Breast epithelium (tissue), 3 donors: ENCODE measurements around the gene CXCL8.

Experiments
- POLR2A ChIP-seq: fragments of 450-650 bp; IDR thresholded peaks from one replicate; pipeline ENCODE4 v1.6.1; 2016; ENCODE audit warnings: antibody characterized with exemption, mild to moderate bottlenecking, moderate library complexity
- POLR2AphosphoS5 ChIP-seq, 3 donors: sonication (generic); formaldehyde crosslinking; IDR thresholded peaks; one replicate each; pipeline ENCODE4 v1.6.1; 2017; ENCODE audit warnings: antibody characterized with exemption in 3 of 3
- TF ChIP-seq, protein P1 (sequence below), 3 donors: fragments of 450-650 bp; IDR thresholded peaks; one replicate each; pipeline ENCODE4 v1.5.1; 2016 to 2017; ENCODE audit warnings: antibody characterized with exemption in 3 of 3, mild to moderate bottlenecking in 3 of 3, moderate library complexity in 3 of 3

DNA sequence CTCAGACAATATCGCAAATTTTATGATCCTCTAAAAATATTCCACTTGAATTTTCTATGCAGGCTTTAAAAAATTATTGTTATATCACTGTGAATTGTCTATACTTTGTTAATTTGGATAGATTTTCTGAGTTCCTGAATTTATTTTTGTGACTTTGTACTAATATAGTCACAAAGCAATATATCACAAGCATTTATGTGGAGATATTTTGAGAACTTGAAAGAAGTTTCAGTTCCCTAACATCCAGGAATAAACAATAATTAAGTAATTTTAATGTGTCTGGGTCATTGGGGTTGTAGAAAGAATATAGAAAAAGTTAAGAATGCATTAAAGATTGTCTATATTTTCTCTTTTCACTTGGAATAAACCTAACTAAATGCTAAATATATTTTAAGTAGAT, 32.0 kb downstream of the CXCL8 start:
- TF ChIP-seq, protein P1, sequence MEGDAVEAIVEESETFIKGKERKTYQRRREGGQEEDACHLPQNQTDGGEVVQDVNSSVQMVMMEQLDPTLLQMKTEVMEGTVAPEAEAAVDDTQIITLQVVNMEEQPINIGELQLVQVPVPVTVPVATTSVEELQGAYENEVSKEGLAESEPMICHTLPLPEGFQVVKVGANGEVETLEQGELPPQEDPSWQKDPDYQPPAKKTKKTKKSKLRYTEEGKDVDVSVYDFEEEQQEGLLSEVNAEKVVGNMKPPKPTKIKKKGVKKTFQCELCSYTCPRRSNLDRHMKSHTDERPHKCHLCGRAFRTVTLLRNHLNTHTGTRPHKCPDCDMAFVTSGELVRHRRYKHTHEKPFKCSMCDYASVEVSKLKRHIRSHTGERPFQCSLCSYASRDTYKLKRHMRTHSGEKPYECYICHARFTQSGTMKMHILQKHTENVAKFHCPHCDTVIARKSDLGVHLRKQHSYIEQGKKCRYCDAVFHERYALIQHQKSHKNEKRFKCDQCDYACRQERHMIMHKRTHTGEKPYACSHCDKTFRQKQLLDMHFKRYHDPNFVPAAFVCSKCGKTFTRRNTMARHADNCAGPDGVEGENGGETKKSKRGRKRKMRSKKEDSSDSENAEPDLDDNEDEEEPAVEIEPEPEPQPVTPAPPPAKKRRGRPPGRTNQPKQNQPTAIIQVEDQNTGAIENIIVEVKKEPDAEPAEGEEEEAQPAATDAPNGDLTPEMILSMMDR (IDR thresholded peaks at IDR 0.05): no peak
- TF ChIP-seq POLR2A (no peak), POLR2AphosphoS5 (IDR thresholded peaks at IDR 0.05) (no peak)
